Measurements from ENCODE around the gene AP5S1. TPM values are rescaled to one million over a fixed set of nuclear protein-coding genes. Genes with fewer than 3 reads are reported as not detected.

AP5S1 gene
- total and polyA plus RNA-seq, 2 of the 13 experiments (the other 11 are each of a cell fraction or from before 2014, with no cell fraction given): 7.9 to 23.2 TPM

- TF ChIP-seq HMGXB3 (CRISPR knock-in tag; IDR thresholded peaks at IDR 0.05; ENCODE audit: borderline replicate concordance) (0 out of 2 replicates have a peak, but pooled peaks have one; percentile 41), FUBP1 (CRISPR knock-in tag; IDR thresholded peaks at IDR 0.05; ENCODE audit: borderline replicate concordance) (0 out of 2 replicates have a peak, but pooled peaks have one; percentile 18), ZNF563 (CRISPR knock-in tag; IDR thresholded peaks at IDR 0.05) (0 out of 2 replicates have a peak, but pooled peaks have one; percentile 40), HOXD1 (CRISPR knock-in tag; IDR thresholded peaks at IDR 0.05) (0 out of 2 replicates have a peak, but pooled peaks have one; percentile 34), NFE2 (CRISPR knock-in tag; IDR thresholded peaks at IDR 0.05) (0 out of 2 replicates have a peak, but pooled peaks have one; percentile 17)
Observed at GRCh38 chr20:3843990-3844619, 23.8 kb downstream of the AP5S1 start (continued).

Measured in HepG2 (cell line).